Measurements from ENCODE around the gene CHTF8.

DNA sequence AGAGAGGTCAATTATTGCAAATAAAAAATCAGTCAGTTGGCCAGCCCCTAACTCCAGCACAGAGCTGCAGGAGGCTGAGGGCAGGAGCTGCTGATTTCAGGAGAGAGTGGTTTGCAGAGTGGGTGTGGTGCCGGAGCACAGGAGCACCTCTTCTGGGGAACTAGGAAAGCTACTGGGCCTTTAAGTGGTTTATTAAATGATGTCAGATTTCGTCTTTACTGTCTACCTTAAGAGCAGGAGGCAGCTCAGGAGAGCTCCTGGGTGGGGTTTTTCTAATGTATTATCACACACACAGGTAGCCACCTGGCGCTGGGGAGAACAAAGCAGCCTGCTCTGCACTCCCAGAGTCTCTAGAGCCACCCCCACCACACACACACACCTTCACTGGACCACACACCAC, 38.4 kb downstream of the CHTF8 start:
- TF ChIP-seq RAD21 (IDR thresholded peaks at IDR 0.05; ENCODE audit: low read depth): no peak
- TF ChIP-seq, protein P1, sequence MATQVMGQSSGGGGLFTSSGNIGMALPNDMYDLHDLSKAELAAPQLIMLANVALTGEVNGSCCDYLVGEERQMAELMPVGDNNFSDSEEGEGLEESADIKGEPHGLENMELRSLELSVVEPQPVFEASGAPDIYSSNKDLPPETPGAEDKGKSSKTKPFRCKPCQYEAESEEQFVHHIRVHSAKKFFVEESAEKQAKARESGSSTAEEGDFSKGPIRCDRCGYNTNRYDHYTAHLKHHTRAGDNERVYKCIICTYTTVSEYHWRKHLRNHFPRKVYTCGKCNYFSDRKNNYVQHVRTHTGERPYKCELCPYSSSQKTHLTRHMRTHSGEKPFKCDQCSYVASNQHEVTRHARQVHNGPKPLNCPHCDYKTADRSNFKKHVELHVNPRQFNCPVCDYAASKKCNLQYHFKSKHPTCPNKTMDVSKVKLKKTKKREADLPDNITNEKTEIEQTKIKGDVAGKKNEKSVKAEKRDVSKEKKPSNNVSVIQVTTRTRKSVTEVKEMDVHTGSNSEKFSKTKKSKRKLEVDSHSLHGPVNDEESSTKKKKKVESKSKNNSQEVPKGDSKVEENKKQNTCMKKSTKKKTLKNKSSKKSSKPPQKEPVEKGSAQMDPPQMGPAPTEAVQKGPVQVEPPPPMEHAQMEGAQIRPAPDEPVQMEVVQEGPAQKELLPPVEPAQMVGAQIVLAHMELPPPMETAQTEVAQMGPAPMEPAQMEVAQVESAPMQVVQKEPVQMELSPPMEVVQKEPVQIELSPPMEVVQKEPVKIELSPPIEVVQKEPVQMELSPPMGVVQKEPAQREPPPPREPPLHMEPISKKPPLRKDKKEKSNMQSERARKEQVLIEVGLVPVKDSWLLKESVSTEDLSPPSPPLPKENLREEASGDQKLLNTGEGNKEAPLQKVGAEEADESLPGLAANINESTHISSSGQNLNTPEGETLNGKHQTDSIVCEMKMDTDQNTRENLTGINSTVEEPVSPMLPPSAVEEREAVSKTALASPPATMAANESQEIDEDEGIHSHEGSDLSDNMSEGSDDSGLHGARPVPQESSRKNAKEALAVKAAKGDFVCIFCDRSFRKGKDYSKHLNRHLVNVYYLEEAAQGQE (IDR thresholded peaks at IDR 0.05; ENCODE audit: low read depth): no peak
- no peak for TF ChIP-seq EP300 (IDR thresholded peaks at IDR 0.05; ENCODE audit: borderline replicate concordance)
- TF ChIP-seq EGR1 (IDR thresholded peaks at IDR 0.05): no peak
- TF ChIP-seq CREB1 (IDR thresholded peaks at IDR 0.05; ENCODE audit: low read depth): no peak
- TF ChIP-seq YY1 (IDR thresholded peaks at IDR 0.05; ENCODE audit: low read depth): no peak
- TF ChIP-seq TCF12 (IDR thresholded peaks at IDR 0.05; ENCODE audit: low read depth): no peak
- no peak for TF ChIP-seq FOXM1 (IDR thresholded peaks at IDR 0.05; ENCODE audit: borderline replicate concordance, low read depth)
- TF ChIP-seq NFIC (IDR thresholded peaks at IDR 0.05): no peak

Measured in Ishikawa (cell line).